ENCODE measurements around the gene EMC7. TPM values are rescaled to one million over a fixed set of nuclear protein-coding genes. Genes with fewer than 3 reads are reported as not detected.

Gene EMC7
- total RNA-seq, 6 experiments from 2014 or later: 159 to 204 (median 171) TPM

- no peak for TF ChIP-seq CTCF (IDR thresholded peaks at IDR 0.05)
- no peak for DNase-seq
- Mint-ChIP-seq H3K36me3 (ENCODE audit: low read depth) (no peaks in the 10 kb centered on the region), H3K4me1 (ENCODE audit: low read depth) (peaks cover 47% of the 10 kb centered on the region), H3K27ac (peak within 1 kb of the TSS; percentile 80), H3K27me3 (ENCODE audit: insufficient read depth) (peaks cover 1% of the 10 kb centered on the region; the same call in 1 of the 2 replicates), H3K4me3 (peak within 1 kb of the TSS; percentile 88), H3K9me3 (no peaks in the 10 kb centered on the region)
Measured at GRCh38 chr15:34038871-34039789, 62.5 kb downstream of the EMC7 start, which contains the start of gene AVEN. Gene AVEN, minus strand, starts transcription at chr15:34039204. Its CDS starts 158 bp downstream, at chr15:34039046.

DNA sequence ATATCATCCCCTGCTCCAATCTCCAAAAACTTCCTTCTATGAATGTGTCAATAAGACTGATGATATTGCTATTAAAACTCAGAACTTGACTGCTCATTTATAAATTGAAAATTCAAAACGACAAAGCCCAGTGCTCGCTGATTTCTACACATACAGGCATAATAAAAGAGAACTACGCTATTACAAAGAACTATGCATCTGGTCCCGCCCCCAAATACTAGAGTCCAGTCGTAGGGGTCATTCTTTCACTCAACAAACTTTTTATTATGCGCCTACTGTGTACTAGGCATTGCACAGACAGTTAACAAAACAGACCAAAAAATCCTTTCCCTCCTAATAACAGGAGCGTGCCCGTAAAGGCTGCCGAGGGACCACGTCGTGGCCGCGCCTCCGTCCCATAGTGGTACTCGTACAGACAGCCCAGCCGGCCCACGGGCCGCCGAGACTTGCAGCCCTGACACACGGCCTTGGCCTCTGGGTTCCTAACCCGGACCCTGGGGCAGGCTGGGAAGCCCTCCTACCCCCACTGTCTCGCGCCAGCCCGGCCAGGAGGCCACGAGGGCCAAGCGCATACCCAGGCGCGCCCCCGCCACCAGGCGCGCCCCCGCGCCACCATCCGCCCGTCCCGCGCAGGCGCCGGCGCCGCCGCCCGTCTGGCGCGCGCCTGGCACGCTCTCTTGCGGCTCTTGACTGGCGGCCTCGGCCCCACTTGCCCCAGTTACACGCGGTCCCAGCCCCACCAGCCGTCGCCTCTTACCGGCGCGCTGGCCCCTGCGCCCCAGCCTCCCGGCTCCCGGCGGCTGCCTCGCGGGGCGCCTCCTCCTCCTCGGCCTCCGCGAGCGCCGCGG, 63.4 kb downstream of the EMC7 start:
- Mint-ChIP-seq H3K4me1 (ENCODE audit: low read depth) (peaks cover 38% of the 10 kb centered on the region), H3K27me3 (ENCODE audit: insufficient read depth) (peaks cover 1% of the 10 kb centered on the region; the same call in 1 of the 2 replicates), H3K9me3 (no peaks in the 10 kb centered on the region), H3K36me3 (ENCODE audit: low read depth) (no peaks in the 10 kb centered on the region), H3K27ac (peak overlapping the region; percentile 80), H3K4me3 (peak overlapping the region; percentile 88)
- DNase-seq: peak; percentile 57
- no peak for TF ChIP-seq CTCF (IDR thresholded peaks at IDR 0.05)

Other genes with a start within 250 kb of the EMC7 start
- under 1 TPM in 1 of 6 experiments, not detected in 5; 0.10 TPM for gene CHRM5, start 133.4 kb downstream of the EMC7 start, total RNA-seq (2021; fragmentation: NEBNext Ultra II Directional; extraction: Animal tissue kit (Norgen Biotek cat#: 25700))
- 10 to 100 TPM; 24.9 to 33.6 (median 27.1) TPM for gene AVEN, start 62.7 kb downstream of the EMC7 start, total RNA-seq (2021; fragmentation: NEBNext Ultra II Directional; extraction: Animal tissue kit (Norgen Biotek cat#: 25700))
- 1 to 10 TPM; 1.6 to 2.6 (median 1.9) TPM for gene PGBD4, start 221 bp upstream of the EMC7 start, total RNA-seq (2021; fragmentation: NEBNext Ultra II Directional; extraction: Animal tissue kit (Norgen Biotek cat#: 25700))
- gene KATNBL1, start 108.2 kb upstream of the EMC7 start, total RNA-seq (2021; fragmentation: NEBNext Ultra II Directional; extraction: Animal tissue kit (Norgen Biotek cat#: 25700)): 10 to 100 TPM; 27.2 to 37.1 (median 29.7) TPM
- 100 to 1,000 TPM; 129 to 152 (median 145) TPM for gene EMC4, start 123.2 kb upstream of the EMC7 start, total RNA-seq (2021; fragmentation: NEBNext Ultra II Directional; extraction: Animal tissue kit (Norgen Biotek cat#: 25700))
- 10 to 100 TPM in 1 of 6 experiments, 1 to 10 TPM in 5; 6.5 to 10.7 (median 8.3) TPM for gene SLC12A6, start 235.9 kb upstream of the EMC7 start, total RNA-seq (2021; fragmentation: NEBNext Ultra II Directional; extraction: Animal tissue kit (Norgen Biotek cat#: 25700))
- gene NOP10, start 241.3 kb upstream of the EMC7 start, total RNA-seq (2021; fragmentation: NEBNext Ultra II Directional; extraction: Animal tissue kit (Norgen Biotek cat#: 25700)): 100 to 1,000 TPM; 183 to 226 (median 200) TPM
- gene NUTM1, start 241.5 kb upstream of the EMC7 start, total RNA-seq (2021; fragmentation: NEBNext Ultra II Directional; extraction: Animal tissue kit (Norgen Biotek cat#: 25700)): not detected

Measured in HFFc6 (cell line).